CD4-positive, alpha-beta T cell treated with Interleukin-1 beta for 1 hour (primary cell): ENCODE measurements around the gene TEX13B.
"Not testable (repeated sequence)": the region's sequence is repeated elsewhere in the genome, so short reads cannot be mapped to it uniquely, and the experiment has no call there.

Experiments used
- DNase-seq, 2 donors: peaks; one replicate each; pipeline ENCODE4 v3.0.0-alpha.2; 2020 to 2022

The TEX13B gene

GRCh38 chrX:107982356-107982755 lies at the start of gene TEX13B:
TSS of gene TEX13B (minus strand) at chrX:107982370. CDS start at chrX:107982127, 243 bp downstream.
- DNase-seq = no peak

- DNase-seq = no peak
These were observed 48.0 kb upstream of the TEX13B start for GRCh38 chrX:108029928-108030711.

GRCh38 chrX:108028854-108029253 lies 46.7 kb upstream of the TEX13B start:
- DNase-seq = no peak

GRCh38 chrX:108025954-108026600 lies 43.9 kb upstream of the TEX13B start:
- no peak for DNase-seq

- DNase-seq = no peak
These were observed 43.2 kb upstream of the TEX13B start for GRCh38 chrX:108025376-108025775.

- DNase-seq = no peak
These were observed 40.4 kb upstream of the TEX13B start for GRCh38 chrX:108022491-108023089.

GRCh38 chrX:108020631-108021030 lies 38.5 kb upstream of the TEX13B start:
- DNase-seq = peak in 1 of 2 donors; percentile 27

GRCh38 chrX:108019382-108019875 lies 37.3 kb upstream of the TEX13B start:
- DNase-seq = no peak

GRCh38 chrX:108018656-108019381 lies 36.6 kb upstream of the TEX13B start:
- DNase-seq = peak; percentile 50 to 72

GRCh38 chrX:108001218-108001814 lies 19.1 kb upstream of the TEX13B start:
- DNase-seq = peak in 1 of 2 donors; percentile 52

- no peak for DNase-seq
These were observed 18.6 kb upstream of the TEX13B start for GRCh38 chrX:108000751-108001150.

- DNase-seq = no peak
These were observed 14.0 kb upstream of the TEX13B start for GRCh38 chrX:107996124-107996523.

GRCh38 chrX:107985033-107985432 lies 2.9 kb upstream of the TEX13B start:
- DNase-seq = no peak

GRCh38 chrX:107979534-107979933 lies 2.6 kb downstream of the TEX13B start:
- DNase-seq = no peak

- peak in 1 of 2 donors; percentile 4 for DNase-seq
These were observed 3.4 kb downstream of the TEX13B start for GRCh38 chrX:107978707-107979307.

GRCh38 chrX:107978071-107978470 lies 4.1 kb downstream of the TEX13B start:
- no peak for DNase-seq

- DNase-seq = no peak
These were observed 10.5 kb downstream of the TEX13B start for GRCh38 chrX:107971636-107972035.

GRCh38 chrX:107970073-107970472 lies 12.1 kb downstream of the TEX13B start:
- no peak for DNase-seq

GRCh38 chrX:107968623-107969022 lies 13.5 kb downstream of the TEX13B start:
- no peak for DNase-seq

- not testable (repeated sequence) for DNase-seq
These were observed 26.8 kb downstream of the TEX13B start for GRCh38 chrX:107955337-107955736.

- DNase-seq = no peak
These were observed 42.1 kb downstream of the TEX13B start for GRCh38 chrX:107940095-107940494.

- DNase-seq = no peak
These were observed 45.8 kb downstream of the TEX13B start for GRCh38 chrX:107936434-107936730.
